Spleen (tissue), 7 donors: ENCODE measurements around the gene CERKL.

Source experiments
- CTCF ChIP-seq, 11 experiments: fragments of 200-600 bp in 7 of 11; fragments of 450-650 bp in 4 of 11; sonication (generic) in 4 of 11; IDR thresholded peaks in 8 of 11; conservative IDR thresholded peaks in 3 of 11; 1 replicate in 7 of 11; 2 replicates in 4 of 11; pipeline versions ENCODE4 v1.4.0 to v1.8.0; 2016 to 2021; ENCODE audit warnings: antibody characterized with exemption in 11 of 11, inconsistent platforms in 4 of 11, mild to moderate bottlenecking in 1 of 11
- POLR2A ChIP-seq, 3 donors: fragments of 450-650 bp; IDR thresholded peaks; one replicate each; pipeline ENCODE4 v1.5.1; 2017; ENCODE audit warnings: antibody characterized with exemption in 3 of 3, mild to moderate bottlenecking in 1 of 3
- POLR2AphosphoS5 ChIP-seq, 3 donors: sonication (generic); formaldehyde crosslinking; IDR thresholded peaks; one replicate each; pipeline ENCODE4 v1.5.1; 2017; ENCODE audit warnings: antibody characterized with exemption in 3 of 3
- donor health status: DM: no; HTN: no; CAD: no; lungs with moderate emphysema.
- donor health status: DM: no; HTN: no; CAD: no.
- donor health status: DM: no; HTN: no; CAD: no.

GRCh38 chr2:181698223-181698622 is 41.3 kb upstream of the CERKL start:
- TF ChIP-seq CTCF (IDR thresholded peaks at IDR 0.05 in 8 of 11, conservative IDR thresholded peaks at IDR 0.05 in 3 of 11) = no peak
- TF ChIP-seq POLR2A (IDR thresholded peaks at IDR 0.05) = no peak
- no peak for TF ChIP-seq POLR2AphosphoS5 (IDR thresholded peaks at IDR 0.05)
